Motor neuron (in vitro differentiated cells): ENCODE results near the gene ZNF804A. TPM values are rescaled to one million over a fixed set of nuclear protein-coding genes. Genes with fewer than 3 reads are reported as not detected.
A peak's percentile ranks its signal among the peaks of the same experiment; 100 is the strongest.

ENCODE experiments used
- ATAC-seq, 8 experiments: fragments of 200-7000 bp; cut with Tn5 transposase; replicated peaks in 6 of 8; 2 replicates each; pipeline ENCODE4 v1.8.0; 2021; ENCODE audit warnings: mild to moderate bottlenecking in 8 of 8, moderate library complexity in 8 of 8
- H3K27ac ChIP-seq, 2 donors: fragments of 250-450 bp; sonication (Bioruptor Pico); 2 replicates each; pipeline ENCODE4 v1.9.0; 2021; ENCODE audit warnings: antibody characterized with exemption in 2 of 2, mild to moderate bottlenecking in 2 of 2, moderate library complexity in 1 of 2
- H3K4me1 ChIP-seq, 2 donors: fragments of 250-450 bp; sonication (Bioruptor Pico); replicated peaks in 1 of 2; 2 replicates each; pipeline ENCODE4 v1.6.1; 2021; ENCODE audit warnings: antibody characterized with exemption in 2 of 2, mild to moderate bottlenecking in 2 of 2, moderate library complexity in 1 of 2
- H3K4me3 ChIP-seq, 5 donors: fragments of 250-450 bp; sonication (Bioruptor Pico); 2 replicates each; pipeline ENCODE4 v1.9.0; 2021; ENCODE audit warnings: antibody characterized with exemption in 5 of 5, mild to moderate bottlenecking in 5 of 5, moderate library complexity in 4 of 5
- WGBS, 10 experiments: fragments of 450-650 bp; shearing (Covaris generic); methylation state at CpG; one replicate each; pipeline ENCODE4 v1.0.0; 2022; 5-methylcytosine and 5-hydroxymethylcytosine counted together
- in situ Hi-C, 9 experiments: fragments of 400-800 bp; cut with MboI; loops; one replicate each; pipeline ENCODE4 v1.15.0; 2021; ENCODE audit warnings: low sequenced_read_pairs in 9 of 9, low pct_unique_long_range_greater_than_20kb in 2 of 9; ENCODE audit not compliant: unreplicated experiment in 9 of 9
- total RNA-seq, 8 experiments: library from RNA; unstranded; fragments of 300-600 nt; gene quantifications; 2 replicates each; pipeline versions ENCODE4 v1.2.3 to v1.2.4, GENCODE V29; 2022

The ZNF804A gene
- total RNA-seq, 8 experiments from 2014 or later, result 0.09 to 10.4 (median 5.2) TPM

DNA sequence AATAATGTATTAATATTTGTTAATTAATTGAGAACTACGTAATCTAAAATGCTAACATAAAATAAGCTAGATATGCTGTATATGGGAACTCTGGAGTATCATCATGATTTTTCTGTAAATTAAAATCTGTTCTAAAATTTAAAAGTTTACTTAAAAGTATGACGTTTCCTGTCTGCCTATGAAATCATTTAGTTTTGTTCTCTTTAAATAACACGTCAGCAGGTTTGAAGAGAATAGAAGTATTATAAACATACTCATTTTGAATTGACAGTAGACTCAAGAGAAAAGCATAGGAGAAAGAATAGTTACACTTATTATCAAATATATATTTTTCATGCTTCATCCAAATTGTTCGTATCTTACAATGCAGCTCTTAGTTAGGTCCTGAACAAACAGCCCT is 19.1 kb upstream of the ZNF804A start:
- WGBS, 10 experiments, result 29 to 100% (median 93%) methylated on average over 2 to 4 of the region's 4 CpGs
- H3K4me3 ChIP-seq, result no peak overlapping the region
- ATAC-seq, result no peak
- in situ Hi-C loops, result no loop called here
- H3K4me1 ChIP-seq, result no peaks in the 10 kb centered on the region
- no peak overlapping the region for H3K27ac ChIP-seq

DNA sequence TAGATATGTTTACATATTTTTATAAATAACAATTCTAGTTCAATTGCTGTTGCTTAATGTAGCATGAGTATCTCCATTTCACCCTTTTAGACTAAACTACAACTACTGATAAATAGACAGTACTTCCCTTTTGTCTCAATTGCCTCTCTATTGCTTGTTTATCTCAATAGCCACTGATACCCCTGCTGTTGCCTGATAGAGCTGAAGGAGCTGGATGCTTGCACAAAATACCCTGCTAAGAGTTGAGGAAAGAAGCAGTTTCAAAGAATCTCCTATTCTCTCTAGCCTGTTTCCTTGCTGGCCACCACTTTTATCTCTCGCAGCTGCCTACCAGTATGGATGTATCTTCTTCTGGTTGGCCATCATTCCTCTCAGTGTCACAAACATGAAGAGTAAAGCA is 16.9 kb upstream of the ZNF804A start:
- ATAC-seq, result no peak
- WGBS, 10 experiments, result 0 to 100% (median 80%) methylated on average over 1 of the region's 1 CpG; no CpG with 5 or more reads in 3 of the 10 experiments
- Histone ChIP-seq H3K4me1 (no peaks in the 10 kb centered on the region), H3K27ac (no peak overlapping the region), H3K4me3 (no peak overlapping the region)
- in situ Hi-C loops, result no loop called here

- in situ Hi-C loops, result no loop called here
Observed at GRCh38 chr2:184589261-184589660, 9.1 kb upstream of the ZNF804A start.

DNA sequence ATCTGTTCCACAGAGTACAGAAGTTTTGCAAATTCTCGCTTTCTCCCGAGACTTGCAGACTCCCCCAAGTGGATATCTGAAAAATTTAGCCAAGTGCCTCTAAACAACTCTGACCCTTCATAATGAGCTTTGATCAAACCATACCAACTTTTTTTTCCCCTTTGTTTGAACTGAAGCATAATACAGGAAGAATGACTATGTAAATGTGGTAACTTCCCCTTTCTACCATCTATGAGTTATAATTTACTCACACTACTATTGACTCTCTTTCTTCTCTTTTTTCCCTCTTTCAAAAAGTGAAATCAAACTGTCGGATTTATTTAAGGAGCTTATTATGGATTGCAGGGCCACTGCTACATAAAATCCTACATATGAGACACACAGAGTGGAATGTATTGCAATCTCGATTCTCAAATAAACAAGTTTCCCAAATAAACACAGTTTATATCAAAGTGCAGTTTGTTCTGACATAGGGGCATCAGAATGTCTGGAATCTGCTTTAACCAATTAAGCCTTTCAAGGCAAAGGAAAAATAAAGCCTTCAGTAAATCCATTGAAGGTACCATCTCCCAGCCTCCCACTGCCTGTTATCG is 1.4 kb upstream of the ZNF804A start:
- H3K4me1 ChIP-seq, result peaks cover 0 to 7% of the 10 kb centered on the region in 2 donors
- H3K4me3 ChIP-seq, result peak overlapping the region; percentile 56 to 98 (median 80)
- 3 to 60% (median 45%) methylated on average over 1 to 5 of the region's 5 CpGs; no CpG with 5 or more reads in 1 of the 10 experiments for WGBS, 10 experiments
- peak overlapping the region in 1 of 2 donors; percentile 77 for H3K27ac ChIP-seq
- in situ Hi-C loops, result no loop called here
- no peak for ATAC-seq

More at GRCh38 chr2:184589261-184589660, 9.1 kb upstream of the ZNF804A start:
- no peak overlapping the region for H3K4me3 ChIP-seq
- H3K4me1 ChIP-seq, result no peaks in the 10 kb centered on the region
- H3K27ac ChIP-seq, result no peak overlapping the region
- no peak for ATAC-seq

GRCh38 chr2:184597571-184597991 is 748 bp upstream of the ZNF804A start:
- Histone ChIP-seq H3K27ac (peak overlapping the region; percentile 77 to 83), H3K4me1 (peaks cover 0 to 9% of the 10 kb centered on the region in 2 donors), H3K4me3 (peak overlapping the region; percentile 56 to 98 (median 80))
- 0 to 3% (median 0%) methylated on average over 1 to 10 of the region's 14 CpGs; no CpG with 5 or more reads in 3 of the 10 experiments for WGBS, 10 experiments
- in situ Hi-C loops, result no loop called here
- peak; percentile 12 to 33 (median 20) for ATAC-seq

DNA sequence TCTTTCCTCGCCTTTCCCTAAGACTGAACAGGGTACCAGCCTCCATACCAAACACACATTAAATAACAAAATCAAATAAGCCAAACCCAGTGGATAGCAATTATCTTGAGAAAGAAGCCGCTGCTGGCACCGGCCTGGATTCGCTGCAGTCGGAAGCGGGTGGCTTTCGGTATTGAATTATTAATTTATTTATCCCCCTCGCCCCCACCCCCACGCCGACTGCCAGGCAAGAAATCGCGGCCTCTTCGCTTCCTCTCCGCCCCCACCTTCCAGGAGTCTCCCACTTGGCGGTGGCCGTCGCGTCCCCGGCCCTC is 370 bp upstream of the ZNF804A start:
- WGBS, 10 experiments, result 0% methylated on average over 1 of the region's 19 CpGs; no CpG with 5 or more reads in 9 of the 10 experiments
- ATAC-seq, result no peak
- H3K4me1 ChIP-seq, result peaks cover 0 to 9% of the 10 kb centered on the region in 2 donors
- in situ Hi-C loops, result no loop called here
- peak overlapping the region; percentile 56 to 98 (median 80) for H3K4me3 ChIP-seq
- H3K27ac ChIP-seq, result peak overlapping the region; percentile 77 to 83

GRCh38 chr2:184599054-184599871 is 934 bp downstream of the ZNF804A start:
- 0 to 100% (median 21%) methylated on average over 1 to 6 of the region's 7 CpGs; no CpG with 5 or more reads in 1 of the 10 experiments for WGBS, 10 experiments
- in situ Hi-C loops, result no loop called here
- ATAC-seq, result peak in 3 of 8 experiments; percentile 2 to 3 (median 3)
- peaks cover 0 to 9% of the 10 kb centered on the region in 2 donors for H3K4me1 ChIP-seq
- peak overlapping the region; percentile 77 to 83 for H3K27ac ChIP-seq
- peak overlapping the region; percentile 56 to 98 (median 80) for H3K4me3 ChIP-seq

DNA sequence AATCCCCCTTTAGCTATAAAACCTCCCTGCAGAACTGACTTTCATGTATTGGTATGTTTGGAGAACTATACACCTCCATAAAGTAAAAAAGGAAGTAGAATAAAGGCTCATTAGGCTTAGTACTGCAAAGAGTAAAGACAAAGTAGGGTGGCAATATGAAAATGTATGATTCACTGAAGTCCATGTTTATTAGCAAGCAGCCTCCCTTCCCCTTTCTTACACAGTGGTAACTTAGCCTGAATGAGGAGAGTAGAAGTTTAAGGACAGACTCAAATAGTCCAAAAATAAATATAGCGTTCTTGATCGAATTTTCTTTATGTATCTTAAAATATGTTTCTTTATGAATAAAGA is 1.5 kb downstream of the ZNF804A start:
- Histone ChIP-seq H3K4me3 (peak overlapping the region; percentile 56 to 98 (median 80)), H3K27ac (no peak overlapping the region), H3K4me1 (peaks cover 0 to 9% of the 10 kb centered on the region in 2 donors)
- no peak for ATAC-seq
- in situ Hi-C loops, result no loop called here
- WGBS, 10 experiments, result 21 to 91% (median 40%) methylated on average over 1 to 2 of the region's 2 CpGs; no CpG with 5 or more reads in 2 of the 10 experiments

DNA sequence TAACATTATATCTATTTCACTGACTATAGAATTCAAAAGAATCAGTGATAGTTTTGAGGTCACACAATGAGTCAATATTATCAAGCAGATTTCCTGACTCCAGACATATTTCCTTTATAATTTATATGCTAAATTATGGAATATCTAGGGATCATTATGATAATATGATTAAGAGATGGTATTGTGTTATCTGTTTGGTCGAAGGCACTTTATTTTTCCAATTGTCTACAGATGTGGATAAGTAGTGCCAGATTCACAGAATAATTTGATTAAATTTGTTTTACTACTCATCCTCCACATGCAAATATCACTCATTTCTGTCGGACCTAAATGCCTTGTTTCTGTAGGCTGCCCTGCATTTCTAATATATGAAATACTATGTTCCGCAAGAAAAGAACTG is 4.4 kb downstream of the ZNF804A start:
- no peak overlapping the region for H3K4me3 ChIP-seq
- 35 to 100% (median 60%) methylated on average over 2 to 3 of the region's 3 CpGs; no CpG with 5 or more reads in 2 of the 10 experiments for WGBS, 10 experiments
- peaks cover 0 to 6% of the 10 kb centered on the region in 2 donors for H3K4me1 ChIP-seq
- no peak overlapping the region for H3K27ac ChIP-seq
- ATAC-seq, result no peak
- in situ Hi-C loops, result no loop called here

DNA sequence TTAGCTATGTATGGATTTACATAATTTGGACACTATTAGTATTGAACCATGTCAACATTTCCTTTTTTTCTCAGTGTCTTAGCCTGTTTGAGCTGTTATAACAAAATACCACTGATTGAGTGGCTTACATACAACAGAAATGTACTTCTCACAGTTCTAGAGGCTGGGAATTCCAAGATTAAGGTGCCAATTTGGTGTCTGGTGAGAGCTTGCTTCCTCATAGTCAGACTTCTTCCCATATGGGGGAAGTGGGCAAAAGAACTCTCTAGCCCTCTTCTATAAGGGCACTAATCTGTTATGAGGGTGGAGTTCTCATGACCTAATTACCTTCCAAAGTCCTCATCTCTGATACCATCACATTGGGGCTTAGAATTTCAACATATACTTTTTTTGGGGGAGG is 12.6 kb downstream of the ZNF804A start:
- Histone ChIP-seq H3K4me1 (no peaks in the 10 kb centered on the region), H3K27ac (no peak overlapping the region), H3K4me3 (no peak overlapping the region)
- in situ Hi-C loops, result no loop called here
- ATAC-seq, result no peak

GRCh38 chr2:184611361-184612085 is 13.2 kb downstream of the ZNF804A start:
- in situ Hi-C loops, result no loop called here
- no peak overlapping the region for H3K27ac ChIP-seq
- WGBS, 10 experiments, result 0 to 85% (median 33%) methylated on average over 1 to 2 of the region's 2 CpGs
- no peak for ATAC-seq
- no peak overlapping the region for H3K4me3 ChIP-seq
- H3K4me1 ChIP-seq, result no peaks in the 10 kb centered on the region

DNA sequence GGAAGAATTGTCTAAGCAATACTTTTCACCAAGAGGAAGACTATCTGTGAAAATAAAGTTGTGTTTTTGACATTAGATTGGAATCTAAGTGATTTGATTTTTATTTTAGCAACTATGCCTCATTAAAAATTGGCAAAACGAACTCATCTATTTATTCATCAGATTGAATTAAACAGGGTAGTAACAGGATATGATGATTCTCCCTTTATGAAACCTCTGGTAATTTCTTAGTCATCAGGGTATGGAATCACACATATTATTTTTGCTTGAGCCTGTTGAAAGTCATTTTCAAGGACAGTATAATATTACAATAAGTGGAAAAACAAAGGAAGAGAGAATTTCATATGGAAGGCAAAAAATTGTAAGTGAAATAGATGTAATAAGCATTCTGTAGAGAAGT is 22.0 kb downstream of the ZNF804A start:
- 0 to 100% (median 47%) methylated on average over 1 of the region's 1 CpG; no CpG with 5 or more reads in 2 of the 10 experiments for WGBS, 10 experiments
- no peaks in the 10 kb centered on the region for H3K4me1 ChIP-seq
- H3K4me3 ChIP-seq, result no peak overlapping the region
- H3K27ac ChIP-seq, result no peak overlapping the region
- no peak for ATAC-seq
- in situ Hi-C loops, result no loop called here

GRCh38 chr2:184624311-184624710 is 26.0 kb downstream of the ZNF804A start:
- in situ Hi-C loops, result no loop called here
- Histone ChIP-seq H3K4me1 (no peaks in the 10 kb centered on the region), H3K4me3 (no peak overlapping the region), H3K27ac (no peak overlapping the region)
- no peak for ATAC-seq
